Progenitor cell of endocrine pancreas (in vitro differentiated cells): ENCODE measurements around the gene SUSD5. TPM values are rescaled to one million over a fixed set of nuclear protein-coding genes. Genes with fewer than 3 reads are reported as not detected.

Experiments
- DNase-seq: peaks from one replicate; pipeline ENCODE4 v3.0.0; 2021; ENCODE audit warnings: low spot score; ENCODE audit not compliant: unreplicated experiment
- H3K27ac Mint-ChIP-seq: 2 replicates; pipeline ENCODE4 v1.8.0; 2021; ENCODE audit warnings: mild to moderate bottlenecking, moderate library complexity, mixed read lengths
- H3K27me3 Mint-ChIP-seq: 2 replicates; pipeline ENCODE4 v1.8.0; 2021; ENCODE audit warnings: mixed read lengths
- H3K36me3 Mint-ChIP-seq: 2 replicates; pipeline ENCODE4 v1.8.0; 2022; ENCODE audit warnings: mixed read lengths; ENCODE audit not compliant: insufficient read depth
- H3K4me1 Mint-ChIP-seq: 2 replicates; pipeline ENCODE4 v1.8.0; 2021; ENCODE audit warnings: low read depth, mixed read lengths
- H3K4me3 Mint-ChIP-seq: 2 replicates; pipeline ENCODE4 v1.8.0; 2021; ENCODE audit warnings: low read depth, mild to moderate bottlenecking, moderate library complexity, mixed read lengths
- H3K9me3 Mint-ChIP-seq: 2 replicates; pipeline ENCODE4 v1.8.0; 2021; ENCODE audit warnings: low read depth, mixed read lengths
- total RNA-seq: library from RNA; stranded (reverse); gene quantifications from 2 replicates; pipeline ENCODE4 v1.2.1, GENCODE V29; 2021
- TF ChIP-seq, protein P1 (sequence below): fragments of 200-600 bp; sonication (generic); IDR thresholded peaks from one replicate; pipeline ENCODE4 v1.5.0; 2021; ENCODE audit warnings: antibody characterized with exemption, mild to moderate bottlenecking; ENCODE audit not compliant: unreplicated experiment

Gene SUSD5
- total RNA-seq, 1 donor from 2014 or later: 1.1 TPM

DNA sequence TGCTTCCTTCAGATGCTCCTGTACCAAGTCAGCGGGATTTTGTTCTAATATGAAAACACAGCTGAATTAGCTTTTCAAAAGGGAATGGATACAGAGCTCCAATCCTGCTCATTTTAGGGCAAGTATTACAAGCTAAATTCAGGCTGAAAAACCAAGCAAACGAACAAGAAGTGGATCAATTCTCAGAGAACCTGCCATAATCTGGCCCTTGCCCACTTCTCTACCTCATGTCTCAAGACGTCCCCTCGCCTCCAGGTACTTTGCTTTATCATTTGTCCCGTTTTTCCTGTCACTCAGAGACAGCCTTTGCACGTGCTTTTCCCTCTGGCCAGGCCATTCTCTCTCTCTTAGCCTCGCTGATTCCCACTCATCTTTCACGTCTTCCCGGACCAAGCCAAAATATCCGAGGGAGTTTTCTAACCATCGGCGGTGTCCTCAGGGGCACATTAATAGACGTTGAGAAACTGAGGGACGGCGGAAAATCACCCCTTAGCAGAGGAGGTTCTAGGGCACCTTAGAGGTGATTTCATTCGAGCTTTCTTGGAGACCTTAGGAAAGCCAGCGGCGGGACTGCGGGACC is 654 bp downstream of the SUSD5 start:
- no peaks in the 10 kb centered on the region for H3K9me3 Mint-ChIP-seq
- H3K27ac Mint-ChIP-seq: no peak overlapping the region
- peaks cover 1% of the 10 kb centered on the region for H3K36me3 Mint-ChIP-seq
- peaks cover 74% of the 10 kb centered on the region for H3K27me3 Mint-ChIP-seq
- peak overlapping the region; percentile 67 for H3K4me3 Mint-ChIP-seq
- DNase-seq: no peak
- TF ChIP-seq, protein P1, sequence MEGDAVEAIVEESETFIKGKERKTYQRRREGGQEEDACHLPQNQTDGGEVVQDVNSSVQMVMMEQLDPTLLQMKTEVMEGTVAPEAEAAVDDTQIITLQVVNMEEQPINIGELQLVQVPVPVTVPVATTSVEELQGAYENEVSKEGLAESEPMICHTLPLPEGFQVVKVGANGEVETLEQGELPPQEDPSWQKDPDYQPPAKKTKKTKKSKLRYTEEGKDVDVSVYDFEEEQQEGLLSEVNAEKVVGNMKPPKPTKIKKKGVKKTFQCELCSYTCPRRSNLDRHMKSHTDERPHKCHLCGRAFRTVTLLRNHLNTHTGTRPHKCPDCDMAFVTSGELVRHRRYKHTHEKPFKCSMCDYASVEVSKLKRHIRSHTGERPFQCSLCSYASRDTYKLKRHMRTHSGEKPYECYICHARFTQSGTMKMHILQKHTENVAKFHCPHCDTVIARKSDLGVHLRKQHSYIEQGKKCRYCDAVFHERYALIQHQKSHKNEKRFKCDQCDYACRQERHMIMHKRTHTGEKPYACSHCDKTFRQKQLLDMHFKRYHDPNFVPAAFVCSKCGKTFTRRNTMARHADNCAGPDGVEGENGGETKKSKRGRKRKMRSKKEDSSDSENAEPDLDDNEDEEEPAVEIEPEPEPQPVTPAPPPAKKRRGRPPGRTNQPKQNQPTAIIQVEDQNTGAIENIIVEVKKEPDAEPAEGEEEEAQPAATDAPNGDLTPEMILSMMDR: no peak
- H3K4me1 Mint-ChIP-seq: peaks cover 3% of the 10 kb centered on the region

DNA sequence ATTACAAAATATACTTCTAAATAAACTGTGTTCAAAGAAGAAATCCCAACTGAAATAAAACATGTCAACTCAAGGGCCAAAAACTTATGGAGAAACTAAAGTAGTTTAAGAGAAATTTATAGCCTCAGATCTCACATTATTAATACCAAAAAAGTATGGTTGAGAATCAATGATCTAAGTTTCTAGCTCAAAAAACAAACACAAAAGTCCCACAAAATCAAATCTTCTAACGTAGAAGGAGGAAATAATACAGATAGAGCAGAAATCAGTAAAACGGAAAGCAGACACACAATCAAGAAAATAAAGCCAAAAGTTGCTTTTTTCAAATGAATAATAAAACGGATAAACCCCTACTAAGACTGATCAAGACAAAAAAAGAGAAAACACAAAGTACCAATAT is 2.9 kb downstream of the SUSD5 start:
- Mint-ChIP-seq H3K4me1 (peaks cover 3% of the 10 kb centered on the region), H3K27ac (no peak overlapping the region), H3K9me3 (no peaks in the 10 kb centered on the region), H3K4me3 (no peak overlapping the region), H3K27me3 (peaks cover 55% of the 10 kb centered on the region), H3K36me3 (peaks cover 1% of the 10 kb centered on the region)
- TF ChIP-seq, protein P1: no peak
- DNase-seq: no peak

DNA sequence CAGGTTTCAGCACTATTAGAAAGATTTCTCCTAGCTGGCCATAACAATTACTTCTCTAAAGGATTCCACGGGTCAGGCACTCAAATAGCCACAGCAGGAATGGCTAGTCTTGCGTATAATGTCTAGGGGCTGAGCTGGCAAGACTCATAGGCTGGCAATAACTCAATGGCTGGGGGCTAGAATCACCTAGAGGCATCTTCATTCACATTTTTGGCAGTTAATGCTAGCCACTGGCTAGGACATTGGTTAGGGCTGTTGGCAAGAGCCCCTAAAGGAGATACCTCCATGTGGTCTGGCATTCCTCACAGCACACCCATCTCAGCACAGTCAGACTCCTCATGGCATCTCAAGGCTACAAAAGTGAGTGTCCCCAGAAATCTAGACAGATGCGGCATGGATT is 6.2 kb downstream of the SUSD5 start:
- TF ChIP-seq, protein P1: no peak

DNA sequence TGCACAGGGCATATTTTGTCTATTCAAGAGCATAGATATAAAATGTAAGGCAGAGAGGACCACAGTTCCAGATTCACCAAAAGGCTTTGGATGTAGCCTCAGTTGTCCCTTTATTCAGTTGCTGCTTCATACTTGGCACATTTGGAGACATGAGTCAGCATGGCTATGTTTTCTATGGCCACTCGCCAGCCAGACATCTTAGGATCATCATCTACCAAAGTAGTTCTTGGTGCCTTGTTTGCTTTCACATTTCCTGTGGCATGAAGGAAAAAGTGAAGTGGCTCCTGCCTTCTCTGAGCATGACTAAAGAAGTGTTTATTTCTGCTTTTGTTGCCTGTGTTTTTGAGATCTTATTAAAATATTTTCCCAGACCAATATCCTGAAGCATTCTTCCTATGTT is 7.2 kb downstream of the SUSD5 start:
- no peak overlapping the region for H3K27ac Mint-ChIP-seq
- peaks cover 7% of the 10 kb centered on the region for H3K36me3 Mint-ChIP-seq
- no peaks in the 10 kb centered on the region for H3K4me1 Mint-ChIP-seq
- H3K4me3 Mint-ChIP-seq: no peak overlapping the region
- TF ChIP-seq, protein P1: no peak
- peaks cover 15% of the 10 kb centered on the region for H3K9me3 Mint-ChIP-seq
- H3K27me3 Mint-ChIP-seq: peaks cover 21% of the 10 kb centered on the region
- no peak for DNase-seq

More for the DNA sequence above, 6.2 kb downstream of the SUSD5 start:
- Mint-ChIP-seq H3K4me1 (no peaks in the 10 kb centered on the region), H3K36me3 (peaks cover 7% of the 10 kb centered on the region), H3K27ac (no peak overlapping the region), H3K4me3 (no peak overlapping the region), H3K27me3 (peaks cover 30% of the 10 kb centered on the region), H3K9me3 (peaks cover 15% of the 10 kb centered on the region)
- DNase-seq: no peak

DNA sequence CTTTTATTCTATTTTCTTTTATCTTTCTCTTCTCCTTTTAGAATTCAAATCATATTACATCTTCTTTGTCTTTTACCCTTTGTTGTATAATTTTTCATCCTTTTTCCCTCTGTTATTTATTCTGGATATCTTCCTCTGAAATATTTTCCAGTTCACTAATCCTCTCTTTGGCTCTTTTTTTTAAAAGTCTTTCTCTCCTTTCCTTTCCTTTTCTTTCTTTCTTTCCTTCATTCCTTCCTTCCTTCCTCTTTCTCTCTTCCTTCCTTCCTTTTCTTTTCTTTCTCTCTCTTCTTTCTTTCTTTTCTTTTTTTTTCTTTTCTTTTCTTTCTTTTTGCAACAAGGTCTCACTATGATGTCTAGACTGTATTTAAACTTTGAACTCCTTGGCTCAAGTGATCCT is 9.3 kb downstream of the SUSD5 start:
- TF ChIP-seq, protein P1: no peak
- H3K4me3 Mint-ChIP-seq: no peak overlapping the region
- no peak overlapping the region for H3K27ac Mint-ChIP-seq
- peaks cover 2% of the 10 kb centered on the region for H3K27me3 Mint-ChIP-seq
- no peak for DNase-seq
- peaks cover 6% of the 10 kb centered on the region for H3K36me3 Mint-ChIP-seq
- peaks cover 15% of the 10 kb centered on the region for H3K9me3 Mint-ChIP-seq
- H3K4me1 Mint-ChIP-seq: no peaks in the 10 kb centered on the region
